Mammary epithelial cell (primary cell): ENCODE data around the gene WSB1.

Experiments
- EZH2 ChIP-seq: IDR thresholded peaks from 2 replicates; pipeline ENCODE4 v1.6.1; 2012; ENCODE audit warnings: low read length, inconsistent platforms, borderline replicate concordance
- TF ChIP-seq, protein P1 (sequence below), 2 donors: IDR thresholded peaks in 1 of 2; conservative IDR thresholded peaks in 1 of 2; 2 replicates each; pipeline ENCODE4 v1.5.1; 2011 to 2012; ENCODE audit warnings: inconsistent platforms in 2 of 2, low read length in 2 of 2, mild to moderate bottlenecking in 2 of 2, control low read depth in 1 of 2, low read depth in 1 of 2; ENCODE audit not compliant: insufficient read depth in 1 of 2; ENCODE audit errors: extremely low read depth in 1 of 2

DNA sequence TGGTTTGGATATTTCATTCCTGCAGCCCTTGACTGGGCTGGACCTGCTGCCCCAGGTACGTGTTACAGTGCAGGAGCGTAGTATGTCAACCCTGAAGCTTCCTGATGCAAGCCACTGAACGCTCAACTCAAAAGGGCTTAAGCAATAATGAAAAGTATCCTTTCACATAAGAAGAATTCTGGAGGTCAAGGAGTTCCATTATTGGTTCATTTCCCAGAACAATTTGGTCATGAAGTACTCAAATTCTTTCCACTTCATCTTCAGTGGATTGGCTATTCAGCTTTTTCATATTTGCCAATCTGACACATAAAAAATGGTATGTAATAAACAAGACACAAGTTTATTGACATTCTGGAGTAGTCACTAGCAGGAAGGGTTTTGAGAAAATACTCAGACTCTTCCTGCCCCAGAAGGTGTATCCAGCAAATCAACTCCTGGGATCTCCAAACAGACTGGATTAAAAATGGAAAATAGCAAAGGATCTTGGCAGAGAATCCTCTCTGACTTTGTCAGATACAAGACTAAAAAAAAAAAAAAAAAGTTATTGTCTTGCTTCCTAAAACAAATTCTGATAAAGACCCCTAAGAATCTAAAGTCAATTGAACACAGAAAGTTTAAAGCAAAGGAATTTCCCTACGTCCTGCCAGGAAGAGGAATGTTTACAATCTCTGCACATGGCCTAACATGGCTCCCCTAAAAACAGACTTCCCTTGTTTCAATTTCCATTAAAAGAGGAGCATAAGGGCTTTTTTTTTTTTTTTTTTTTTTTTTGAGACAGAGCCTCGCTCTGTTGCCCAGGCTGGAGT is 37.5 kb upstream of the WSB1 start:
- TF ChIP-seq, protein P1, sequence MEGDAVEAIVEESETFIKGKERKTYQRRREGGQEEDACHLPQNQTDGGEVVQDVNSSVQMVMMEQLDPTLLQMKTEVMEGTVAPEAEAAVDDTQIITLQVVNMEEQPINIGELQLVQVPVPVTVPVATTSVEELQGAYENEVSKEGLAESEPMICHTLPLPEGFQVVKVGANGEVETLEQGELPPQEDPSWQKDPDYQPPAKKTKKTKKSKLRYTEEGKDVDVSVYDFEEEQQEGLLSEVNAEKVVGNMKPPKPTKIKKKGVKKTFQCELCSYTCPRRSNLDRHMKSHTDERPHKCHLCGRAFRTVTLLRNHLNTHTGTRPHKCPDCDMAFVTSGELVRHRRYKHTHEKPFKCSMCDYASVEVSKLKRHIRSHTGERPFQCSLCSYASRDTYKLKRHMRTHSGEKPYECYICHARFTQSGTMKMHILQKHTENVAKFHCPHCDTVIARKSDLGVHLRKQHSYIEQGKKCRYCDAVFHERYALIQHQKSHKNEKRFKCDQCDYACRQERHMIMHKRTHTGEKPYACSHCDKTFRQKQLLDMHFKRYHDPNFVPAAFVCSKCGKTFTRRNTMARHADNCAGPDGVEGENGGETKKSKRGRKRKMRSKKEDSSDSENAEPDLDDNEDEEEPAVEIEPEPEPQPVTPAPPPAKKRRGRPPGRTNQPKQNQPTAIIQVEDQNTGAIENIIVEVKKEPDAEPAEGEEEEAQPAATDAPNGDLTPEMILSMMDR (conservative IDR thresholded peaks at IDR 0.05 in 1 of 2, IDR thresholded peaks at IDR 0.05 in 1 of 2; ENCODE audit: extremely low read depth in 1 of 2, insufficient read depth in 1 of 2, low read depth in 1 of 2, low read length in 2 of 2), result no peak
- TF ChIP-seq EZH2, result no peak
